ENCODE measurements around the gene OXGR1. TPM values are rescaled to one million over a fixed set of nuclear protein-coding genes. Genes with fewer than 3 reads are reported as not detected.

OXGR1 gene
- total and polyA plus RNA-seq, 2 experiments from 2014 or later: 0.63 TPM; not detected in 1

- Histone ChIP-seq H3K9me3 (ENCODE audit: low read depth) (peaks cover 10% of the 10 kb centered on the region), H3K4me2 (no peak overlapping the region), H3K79me2 (no peaks in the 10 kb centered on the region), H3K27ac (no peak overlapping the region), H3K27me3 (no peaks in the 10 kb centered on the region), H4K20me1 (ENCODE audit: insufficient read depth, poor library complexity, severe bottlenecking) (no peaks in the 10 kb centered on the region), H3K4me1 (ENCODE audit: insufficient read depth) (no peaks in the 10 kb centered on the region), H3K36me3 (replicated peaks; ENCODE audit: insufficient read depth, low read depth) (no peaks in the 10 kb centered on the region), H2AFZ (no peak overlapping the region), H3K4me3 (no peak overlapping the region), H3K9me2 (replicated peaks; ENCODE audit: insufficient read depth) (no peaks in the 10 kb centered on the region)
- TF ChIP-seq CTCF (IDR thresholded peaks at IDR 0.05; ENCODE audit: poor library complexity) (no peak), EZH2 (IDR thresholded peaks at IDR 0.05; ENCODE audit: borderline replicate concordance) (no peak), EZH2phosphoT487 (IDR thresholded peaks at IDR 0.05; ENCODE audit: low read depth, severe bottlenecking, unreplicated experiment) (no peak)
- 83% methylated on average over 2 of the region's 2 CpGs for WGBS (ENCODE audit: low lambda C conversion rate, missing lambda C conversion rate)
- no peak for DNase-seq (ENCODE audit: low spot score)
Measured at GRCh38 chr13:96968027-96968426, 26.2 kb downstream of the OXGR1 start.

- no peak for DNase-seq (ENCODE audit: low spot score)
- no peaks in the 10 kb centered on the region for H3K79me2 ChIP-seq
- no peaks in the 10 kb centered on the region for H3K36me3 ChIP-seq (replicated peaks; ENCODE audit: insufficient read depth, low read depth)
- H3K27ac ChIP-seq: no peak overlapping the region
- H2AFZ ChIP-seq: no peak overlapping the region
- peaks cover 10% of the 10 kb centered on the region for H3K9me3 ChIP-seq (ENCODE audit: low read depth)
- TF ChIP-seq CTCF (IDR thresholded peaks at IDR 0.05; ENCODE audit: poor library complexity): peak; percentile 12
- no peak for TF ChIP-seq EZH2 (IDR thresholded peaks at IDR 0.05; ENCODE audit: borderline replicate concordance)
- no peak for TF ChIP-seq EZH2phosphoT487 (IDR thresholded peaks at IDR 0.05; ENCODE audit: low read depth, severe bottlenecking, unreplicated experiment)
- no peaks in the 10 kb centered on the region for H3K4me1 ChIP-seq (ENCODE audit: insufficient read depth)
- no peaks in the 10 kb centered on the region for H3K27me3 ChIP-seq
- no peak overlapping the region for H3K4me3 ChIP-seq
- 68% methylated on average over 12 of the region's 12 CpGs for WGBS (ENCODE audit: low lambda C conversion rate, missing lambda C conversion rate)
- no peaks in the 10 kb centered on the region for H4K20me1 ChIP-seq (ENCODE audit: insufficient read depth, poor library complexity, severe bottlenecking)
- H3K9me2 ChIP-seq (replicated peaks; ENCODE audit: insufficient read depth): no peaks in the 10 kb centered on the region
- no peak overlapping the region for H3K4me2 ChIP-seq
Measured at GRCh38 chr13:96967248-96967745, 27.0 kb downstream of the OXGR1 start.

DNA sequence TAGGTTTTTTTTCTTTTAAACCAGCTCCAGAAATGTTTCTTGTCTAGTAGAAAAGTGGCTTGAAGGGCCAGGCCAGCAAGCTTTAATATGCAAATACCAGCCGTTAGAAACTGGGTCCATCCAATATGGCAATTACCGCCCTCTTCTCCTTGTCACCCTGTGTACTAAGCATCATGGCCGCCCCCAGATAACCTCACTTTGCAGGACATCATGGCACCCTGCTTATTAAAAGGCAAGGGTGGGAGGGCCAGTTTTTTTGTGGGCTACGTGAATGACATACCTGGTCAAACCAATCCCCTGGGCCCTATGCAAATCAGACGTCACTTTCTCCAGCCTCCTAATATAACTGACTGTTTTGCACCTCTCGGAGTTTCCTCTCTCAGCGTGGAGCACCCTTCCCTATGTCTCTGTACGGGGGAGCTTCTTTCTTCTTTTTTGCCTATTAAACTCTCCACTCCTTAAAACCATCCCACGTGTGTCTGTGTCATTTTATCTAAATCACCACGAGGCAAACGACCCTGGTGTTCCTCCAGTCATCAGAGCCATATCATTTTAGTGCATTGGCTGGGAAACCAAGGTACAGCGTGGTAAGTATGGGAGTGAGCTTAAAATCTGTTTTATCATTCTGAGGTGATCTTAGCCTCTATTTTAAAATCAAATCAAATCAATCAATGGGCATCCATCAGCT, 27.7 kb downstream of the OXGR1 start:
- H3K79me2 ChIP-seq: no peaks in the 10 kb centered on the region
- no peak overlapping the region for H3K27ac ChIP-seq
- no peaks in the 10 kb centered on the region for H3K27me3 ChIP-seq
- no peak for TF ChIP-seq CTCF (IDR thresholded peaks at IDR 0.05; ENCODE audit: poor library complexity)
- no peak for TF ChIP-seq EZH2phosphoT487 (IDR thresholded peaks at IDR 0.05; ENCODE audit: low read depth, severe bottlenecking, unreplicated experiment)
- no peak for TF ChIP-seq EZH2 (IDR thresholded peaks at IDR 0.05; ENCODE audit: borderline replicate concordance)
- 96% methylated on average over 12 of the region's 12 CpGs for WGBS (ENCODE audit: low lambda C conversion rate, missing lambda C conversion rate)
- no peaks in the 10 kb centered on the region for H3K36me3 ChIP-seq (replicated peaks; ENCODE audit: insufficient read depth, low read depth)
- no peak overlapping the region for H3K4me2 ChIP-seq
- H3K4me3 ChIP-seq: no peak overlapping the region
- no peaks in the 10 kb centered on the region for H4K20me1 ChIP-seq (ENCODE audit: insufficient read depth, poor library complexity, severe bottlenecking)
- H3K4me1 ChIP-seq (ENCODE audit: insufficient read depth): no peaks in the 10 kb centered on the region
- no peak overlapping the region for H2AFZ ChIP-seq
- H3K9me2 ChIP-seq (replicated peaks; ENCODE audit: insufficient read depth): no peaks in the 10 kb centered on the region
- H3K9me3 ChIP-seq (ENCODE audit: low read depth): peaks cover 10% of the 10 kb centered on the region
- no peak for DNase-seq (ENCODE audit: low spot score)
